HEK293 (cell line): ENCODE measurements around the gene NRP2.

Experiments
- TCF7L2 ChIP-seq: IDR thresholded peaks from 2 replicates; pipeline ENCODE4 v1.6.1; 2011; ENCODE audit warnings: low read depth, mild to moderate bottlenecking, inconsistent platforms, low read length, moderate library complexity, borderline replicate concordance
- ZNF121 ChIP-seq: fragments of 450-650 bp; formaldehyde crosslinking; IDR thresholded peaks from 2 replicates; pipeline ENCODE4 v1.5.1; 2016; ENCODE audit warnings: missing biosample characterization, missing genetic modification characterization
- ZNF138 ChIP-seq: fragments of 450-650 bp; formaldehyde crosslinking; IDR thresholded peaks from 2 replicates; pipeline ENCODE4 v1.5.1; 2016; ENCODE audit warnings: missing biosample characterization, missing genetic modification characterization, borderline replicate concordance
- ZNF140 ChIP-seq: fragments of 450-650 bp; formaldehyde crosslinking; IDR thresholded peaks from 2 replicates; pipeline ENCODE4 v1.5.1; 2016; ENCODE audit warnings: missing biosample characterization, missing genetic modification characterization
- ZNF2 ChIP-seq: fragments of 450-650 bp; formaldehyde crosslinking; IDR thresholded peaks from 2 replicates; pipeline ENCODE4 v1.5.1; 2016; ENCODE audit warnings: missing biosample characterization, missing genetic modification characterization
- ZNF221 ChIP-seq: fragments of 450-650 bp; formaldehyde crosslinking; IDR thresholded peaks from 2 replicates; pipeline ENCODE4 v1.5.1; 2017; ENCODE audit warnings: missing biosample characterization, missing genetic modification characterization, borderline replicate concordance
- ZNF701 ChIP-seq: fragments of 450-650 bp; formaldehyde crosslinking; IDR thresholded peaks from 2 replicates; pipeline ENCODE4 v1.5.1; 2016; ENCODE audit warnings: missing biosample characterization, missing genetic modification characterization
- TF ChIP-seq, protein P1 (sequence below): fragments of 450-650 bp; formaldehyde crosslinking; IDR thresholded peaks from 2 replicates; pipeline ENCODE4 v1.5.1; 2016; ENCODE audit warnings: missing biosample characterization, missing genetic modification characterization
- TF ChIP-seq, protein P2 (sequence below): fragments of 450-650 bp; formaldehyde crosslinking; IDR thresholded peaks from 2 replicates; pipeline ENCODE4 v1.5.1; 2017; ENCODE audit warnings: missing biosample characterization, missing genetic modification characterization
- TF ChIP-seq, protein P3 (sequence below): fragments of 450-650 bp; formaldehyde crosslinking; IDR thresholded peaks from 2 replicates; pipeline ENCODE4 v1.5.1; 2016; ENCODE audit warnings: missing biosample characterization, missing genetic modification characterization
- TF ChIP-seq, protein P4 (sequence below): fragments of 450-650 bp; formaldehyde crosslinking; IDR thresholded peaks from 2 replicates; pipeline ENCODE4 v1.5.1; 2017; ENCODE audit warnings: missing biosample characterization, mild to moderate bottlenecking, missing genetic modification characterization, moderate library complexity

DNA sequence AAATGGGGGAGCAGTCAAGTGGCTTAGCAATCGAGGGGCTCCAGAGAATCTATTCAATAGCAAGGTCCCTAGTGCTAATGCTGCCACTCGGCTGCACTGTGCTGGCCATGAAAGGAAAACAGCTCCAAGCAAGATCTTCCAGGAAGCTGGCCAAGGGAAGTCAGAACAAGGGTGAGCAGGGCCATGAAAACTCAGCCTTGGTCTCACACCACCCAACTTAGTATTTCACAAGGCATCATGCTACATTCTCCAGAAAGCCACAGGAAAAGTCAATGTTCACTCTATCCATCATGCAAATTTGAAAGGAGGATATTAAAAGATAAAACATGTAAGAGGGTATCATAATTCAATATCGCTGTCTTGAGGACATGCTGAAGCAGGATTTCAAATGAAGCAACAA lies 35.7 kb downstream of the NRP2 start:
- TF ChIP-seq ZNF2 = no peak
- TF ChIP-seq, protein P1, sequence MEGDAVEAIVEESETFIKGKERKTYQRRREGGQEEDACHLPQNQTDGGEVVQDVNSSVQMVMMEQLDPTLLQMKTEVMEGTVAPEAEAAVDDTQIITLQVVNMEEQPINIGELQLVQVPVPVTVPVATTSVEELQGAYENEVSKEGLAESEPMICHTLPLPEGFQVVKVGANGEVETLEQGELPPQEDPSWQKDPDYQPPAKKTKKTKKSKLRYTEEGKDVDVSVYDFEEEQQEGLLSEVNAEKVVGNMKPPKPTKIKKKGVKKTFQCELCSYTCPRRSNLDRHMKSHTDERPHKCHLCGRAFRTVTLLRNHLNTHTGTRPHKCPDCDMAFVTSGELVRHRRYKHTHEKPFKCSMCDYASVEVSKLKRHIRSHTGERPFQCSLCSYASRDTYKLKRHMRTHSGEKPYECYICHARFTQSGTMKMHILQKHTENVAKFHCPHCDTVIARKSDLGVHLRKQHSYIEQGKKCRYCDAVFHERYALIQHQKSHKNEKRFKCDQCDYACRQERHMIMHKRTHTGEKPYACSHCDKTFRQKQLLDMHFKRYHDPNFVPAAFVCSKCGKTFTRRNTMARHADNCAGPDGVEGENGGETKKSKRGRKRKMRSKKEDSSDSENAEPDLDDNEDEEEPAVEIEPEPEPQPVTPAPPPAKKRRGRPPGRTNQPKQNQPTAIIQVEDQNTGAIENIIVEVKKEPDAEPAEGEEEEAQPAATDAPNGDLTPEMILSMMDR (tag by site-specific recombination) = no peak
- TF ChIP-seq ZNF138 = no peak
- no peak for TF ChIP-seq TCF7L2
- TF ChIP-seq, protein P2, sequence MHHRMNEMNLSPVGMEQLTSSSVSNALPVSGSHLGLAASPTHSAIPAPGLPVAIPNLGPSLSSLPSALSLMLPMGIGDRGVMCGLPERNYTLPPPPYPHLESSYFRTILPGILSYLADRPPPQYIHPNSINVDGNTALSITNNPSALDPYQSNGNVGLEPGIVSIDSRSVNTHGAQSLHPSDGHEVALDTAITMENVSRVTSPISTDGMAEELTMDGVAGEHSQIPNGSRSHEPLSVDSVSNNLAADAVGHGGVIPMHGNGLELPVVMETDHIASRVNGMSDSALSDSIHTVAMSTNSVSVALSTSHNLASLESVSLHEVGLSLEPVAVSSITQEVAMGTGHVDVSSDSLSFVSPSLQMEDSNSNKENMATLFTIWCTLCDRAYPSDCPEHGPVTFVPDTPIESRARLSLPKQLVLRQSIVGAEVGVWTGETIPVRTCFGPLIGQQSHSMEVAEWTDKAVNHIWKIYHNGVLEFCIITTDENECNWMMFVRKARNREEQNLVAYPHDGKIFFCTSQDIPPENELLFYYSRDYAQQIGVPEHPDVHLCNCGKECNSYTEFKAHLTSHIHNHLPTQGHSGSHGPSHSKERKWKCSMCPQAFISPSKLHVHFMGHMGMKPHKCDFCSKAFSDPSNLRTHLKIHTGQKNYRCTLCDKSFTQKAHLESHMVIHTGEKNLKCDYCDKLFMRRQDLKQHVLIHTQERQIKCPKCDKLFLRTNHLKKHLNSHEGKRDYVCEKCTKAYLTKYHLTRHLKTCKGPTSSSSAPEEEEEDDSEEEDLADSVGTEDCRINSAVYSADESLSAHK (tag by site-specific recombination) = no peak
- TF ChIP-seq ZNF121 (tag by site-specific recombination) = no peak
- no peak for TF ChIP-seq ZNF701 (tag by site-specific recombination)
- TF ChIP-seq, protein P3, sequence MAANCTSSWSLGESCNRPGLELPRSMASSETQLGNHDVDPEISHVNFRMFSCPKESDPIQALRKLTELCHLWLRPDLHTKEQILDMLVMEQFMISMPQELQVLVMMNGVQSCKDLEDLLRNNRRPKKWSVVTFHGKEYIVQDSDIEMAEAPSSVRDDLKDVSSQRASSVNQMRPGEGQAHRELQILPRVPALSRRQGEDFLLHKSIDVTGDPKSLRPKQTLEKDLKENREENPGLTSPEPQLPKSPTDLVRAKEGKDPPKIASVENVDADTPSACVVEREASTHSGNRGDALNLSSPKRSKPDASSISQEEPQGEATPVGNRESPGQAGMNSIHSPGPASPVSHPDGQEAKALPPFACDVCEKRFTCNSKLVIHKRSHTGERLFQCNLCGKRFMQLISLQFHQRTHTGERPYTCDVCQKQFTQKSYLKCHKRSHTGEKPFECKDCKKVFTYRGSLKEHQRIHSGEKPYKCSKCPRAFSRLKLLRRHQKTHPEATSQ = no peak
- TF ChIP-seq ZNF221 (tag by site-specific recombination) = no peak
- no peak for TF ChIP-seq ZNF140 (tag by site-specific recombination)
- TF ChIP-seq, protein P4, sequence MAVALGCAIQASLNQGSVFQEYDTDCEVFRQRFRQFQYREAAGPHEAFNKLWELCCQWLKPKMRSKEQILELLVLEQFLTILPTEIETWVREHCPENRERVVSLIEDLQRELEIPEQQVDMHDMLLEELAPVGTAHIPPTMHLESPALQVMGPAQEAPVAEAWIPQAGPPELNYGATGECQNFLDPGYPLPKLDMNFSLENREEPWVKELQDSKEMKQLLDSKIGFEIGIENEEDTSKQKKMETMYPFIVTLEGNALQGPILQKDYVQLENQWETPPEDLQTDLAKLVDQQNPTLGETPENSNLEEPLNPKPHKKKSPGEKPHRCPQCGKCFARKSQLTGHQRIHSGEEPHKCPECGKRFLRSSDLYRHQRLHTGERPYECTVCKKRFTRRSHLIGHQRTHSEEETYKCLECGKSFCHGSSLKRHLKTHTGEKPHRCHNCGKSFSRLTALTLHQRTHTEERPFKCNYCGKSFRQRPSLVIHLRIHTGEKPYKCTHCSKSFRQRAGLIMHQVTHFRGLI = no peak
